GM19035 (cell line): ENCODE data around the gene CAPN5.

Source experiments
- ATAC-seq: cut with Tn5 transposase; IDR thresholded peaks from one replicate; pipeline ENCODE4 v1.9.1; 2021; ENCODE audit not compliant: unreplicated experiment

The CAPN5 gene

DNA sequence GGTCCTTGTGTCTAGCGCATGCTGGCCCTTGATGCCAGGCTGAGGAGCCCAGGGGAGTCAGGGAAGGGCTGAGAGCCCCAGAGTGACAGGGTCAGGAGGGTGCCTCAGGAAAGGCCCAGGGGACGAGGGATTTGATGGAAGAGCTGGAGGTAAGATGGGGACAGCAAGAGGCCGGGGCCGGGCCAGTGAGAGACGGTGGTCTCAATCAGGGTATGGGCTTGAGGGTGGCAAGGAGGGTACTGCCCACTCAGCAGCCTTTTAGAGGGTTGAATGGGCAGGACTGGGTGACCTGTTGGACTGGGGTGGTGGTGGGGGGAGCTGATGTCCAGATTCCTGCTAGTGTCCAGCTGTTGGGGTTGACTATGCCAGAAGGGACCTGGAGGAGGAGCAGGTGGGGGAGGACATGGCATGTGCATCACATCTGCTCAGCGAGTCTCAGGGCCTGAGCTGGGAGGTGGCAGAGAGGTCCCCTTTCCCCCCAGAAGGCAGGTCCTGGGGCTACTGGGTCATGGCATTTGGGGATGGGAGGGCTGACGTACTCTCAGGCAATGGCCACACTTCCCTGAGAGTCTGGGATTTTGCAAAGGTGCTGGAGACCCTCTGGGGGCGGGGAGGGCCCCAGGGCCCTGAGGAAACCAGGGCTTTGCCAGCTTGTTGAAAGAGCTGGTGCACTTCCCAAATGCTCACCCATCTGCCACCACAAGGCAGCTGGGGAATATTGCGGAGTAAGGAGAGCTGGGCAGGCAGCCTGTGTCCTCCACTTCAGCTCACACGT, 79.7 kb downstream of the CAPN5 start:
- ATAC-seq, result no peak

- ATAC-seq, result no peak
Measured at GRCh38 chr11:77147036-77147315, 80.2 kb downstream of the CAPN5 start.

GRCh38 chr11:77147668-77148321, 81.0 kb downstream of the CAPN5 start:
- ATAC-seq, result no peak

GRCh38 chr11:77148963-77149715, 82.4 kb downstream of the CAPN5 start:
- ATAC-seq, result no peak

DNA sequence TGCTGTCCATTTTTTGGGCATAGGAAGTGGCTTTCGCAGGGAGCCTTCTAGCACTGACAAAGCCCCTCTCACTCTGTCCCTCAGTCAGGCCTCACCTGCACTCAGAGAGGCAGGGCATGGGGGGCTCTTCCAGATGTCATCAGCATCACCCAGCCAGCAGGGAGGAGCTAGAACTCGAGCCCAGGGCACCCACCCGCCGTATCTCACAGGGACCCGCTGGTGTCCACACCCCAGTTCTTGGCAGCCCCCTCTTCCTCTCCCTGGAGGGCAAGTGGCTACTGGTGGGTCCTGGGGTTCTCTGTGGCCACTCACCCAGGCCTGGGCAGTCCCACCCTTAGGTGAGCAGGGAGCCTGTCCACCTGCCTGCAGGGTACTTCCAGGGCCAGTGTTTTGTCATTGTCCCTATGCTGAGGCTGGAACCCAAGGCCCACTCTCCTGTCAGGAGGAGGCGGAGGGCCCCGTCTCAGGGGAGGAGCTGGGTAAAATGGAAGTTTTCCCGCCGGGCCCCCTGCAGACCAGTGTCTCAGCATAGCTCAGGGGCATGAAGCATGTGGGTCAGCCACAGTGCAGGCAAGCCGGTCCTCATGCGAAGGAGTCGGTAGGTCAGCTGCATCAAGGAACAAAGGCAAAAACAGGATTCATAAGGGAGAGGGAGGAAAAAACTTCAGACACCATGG, 83.1 kb downstream of the CAPN5 start:
- ATAC-seq, result no peak

DNA sequence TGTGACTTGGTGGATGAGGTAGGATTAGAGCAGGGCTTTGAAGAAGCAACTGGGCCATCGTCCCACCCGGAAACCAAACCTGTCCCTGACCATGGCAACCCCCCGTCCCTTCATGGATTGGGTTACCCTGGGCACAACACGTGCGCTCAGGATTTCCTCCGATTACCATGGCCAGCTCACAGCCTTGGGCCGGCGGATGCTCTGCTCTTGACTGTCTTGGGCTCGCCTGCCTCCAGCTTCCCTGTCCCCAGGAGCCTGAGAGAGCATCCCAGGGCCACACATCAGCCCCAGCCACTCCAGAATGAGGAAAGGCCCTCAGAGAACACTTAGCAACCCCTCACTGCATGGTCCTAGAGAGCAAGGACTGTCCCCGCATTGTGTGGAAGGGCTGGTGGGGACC, 84.1 kb downstream of the CAPN5 start:
- no peak for ATAC-seq

- ATAC-seq, result no peak
Measured at GRCh38 chr11:77151804-77152509, 85.2 kb downstream of the CAPN5 start.

GRCh38 chr11:77152846-77153245, 86.1 kb downstream of the CAPN5 start:
- ATAC-seq, result no peak

GRCh38 chr11:77153276-77154185, 86.8 kb downstream of the CAPN5 start:
- no peak for ATAC-seq

DNA sequence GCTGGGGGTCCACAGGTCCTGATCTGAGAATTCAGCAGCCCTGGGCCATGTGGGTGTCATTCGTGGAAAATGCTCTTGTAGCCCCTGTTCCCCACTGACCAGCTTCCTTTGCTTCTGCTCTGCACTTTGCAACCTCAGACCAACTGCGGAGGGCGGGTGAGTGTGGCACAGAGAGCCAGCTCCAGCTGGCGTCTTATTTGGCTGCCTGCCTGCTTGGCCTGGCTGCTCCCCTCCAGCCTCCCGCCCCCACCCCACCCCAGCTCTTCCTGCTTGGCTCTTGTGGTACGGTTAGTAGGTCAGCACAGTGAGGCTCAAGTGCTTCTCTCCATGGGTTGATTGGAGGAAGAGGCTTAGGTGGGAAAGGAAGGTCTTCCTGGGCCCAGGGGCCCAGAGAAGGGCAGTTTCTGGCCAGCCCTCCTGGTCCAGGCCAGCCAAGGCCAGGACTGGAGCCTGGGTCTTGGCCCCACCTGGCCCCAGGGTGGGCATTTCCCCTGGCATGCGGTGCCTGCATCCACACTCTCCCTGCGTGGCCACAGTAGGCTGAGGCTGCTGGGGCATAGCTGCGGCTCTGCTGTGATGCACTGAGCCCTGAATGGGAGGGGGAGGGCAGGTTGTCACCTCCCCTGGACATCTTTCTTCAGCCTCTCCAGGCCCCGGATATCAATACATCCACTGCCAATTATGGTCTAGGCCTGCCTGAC, 87.8 kb downstream of the CAPN5 start:
- ATAC-seq, result no peak

GRCh38 chr11:77155082-77155475, 88.3 kb downstream of the CAPN5 start:
- no peak for ATAC-seq

- no peak for ATAC-seq
Measured at GRCh38 chr11:77155556-77156130, 88.9 kb downstream of the CAPN5 start.

DNA sequence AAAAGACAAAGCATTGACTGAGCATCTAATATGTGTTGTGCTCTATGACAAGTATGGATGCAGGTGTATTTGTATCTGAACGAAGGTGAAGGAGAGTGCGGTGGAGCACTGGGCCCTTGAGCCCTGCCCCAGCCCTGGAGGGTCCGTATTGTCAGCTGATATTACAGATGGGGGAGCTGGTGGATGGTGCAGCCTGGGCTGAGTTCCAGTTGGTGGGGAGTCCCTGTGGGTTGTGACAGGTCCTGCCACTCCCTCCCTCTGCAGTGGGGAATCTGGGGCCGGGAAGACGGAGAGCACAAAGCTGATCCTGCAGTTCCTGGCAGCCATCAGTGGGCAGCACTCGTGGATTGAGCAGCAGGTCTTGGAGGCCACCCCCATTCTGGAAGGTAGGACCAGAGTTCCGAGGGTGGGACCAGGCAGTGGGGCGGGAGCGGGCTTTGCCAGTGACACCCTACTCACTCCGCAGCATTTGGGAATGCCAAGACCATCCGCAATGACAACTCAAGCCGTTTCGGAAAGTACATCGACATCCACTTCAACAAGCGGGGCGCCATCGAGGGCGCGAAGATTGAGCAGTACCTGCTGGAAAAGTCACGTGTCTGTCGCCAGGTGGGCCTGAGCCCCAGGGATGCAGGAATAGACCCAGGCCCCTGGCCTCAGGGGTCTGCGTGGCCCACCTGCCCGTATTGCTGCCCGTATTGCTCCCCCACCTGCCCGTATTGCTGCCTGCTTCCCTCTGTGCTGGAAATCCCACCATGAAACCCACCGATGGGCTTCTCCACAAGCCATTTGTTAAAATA, 89.8 kb downstream of the CAPN5 start:
- ATAC-seq, result no peak

DNA sequence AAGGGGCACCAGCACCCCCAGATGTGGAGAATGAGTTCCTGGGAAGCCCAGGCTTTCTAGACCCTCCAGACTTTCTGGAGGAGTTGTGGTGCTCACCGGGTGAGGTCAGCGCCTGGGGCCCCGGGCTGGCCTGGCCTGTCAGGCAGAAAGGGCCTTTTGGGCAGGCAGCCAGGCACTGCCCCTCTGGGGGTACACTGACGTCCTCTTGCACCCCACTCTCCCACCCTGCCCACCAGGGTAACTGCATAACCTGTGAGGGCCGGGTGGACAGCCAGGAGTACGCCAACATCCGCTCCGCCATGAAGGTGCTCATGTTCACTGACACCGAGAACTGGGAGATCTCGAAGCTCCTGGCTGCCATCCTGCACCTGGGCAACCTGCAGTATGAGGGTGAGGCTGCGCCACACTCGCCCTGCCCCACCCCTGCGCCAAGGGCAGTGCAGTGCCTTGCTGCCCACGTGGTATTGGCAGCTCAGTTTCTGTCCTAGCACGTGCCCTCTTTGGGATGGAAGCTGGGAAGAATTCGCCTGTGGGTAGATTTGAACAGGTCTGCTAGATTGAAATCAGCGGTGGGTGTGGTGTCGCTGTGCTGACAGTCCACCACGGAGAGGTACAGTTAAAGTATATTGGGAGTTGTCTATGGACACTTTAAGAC, 91.4 kb downstream of the CAPN5 start:
- no peak for ATAC-seq

- no peak for ATAC-seq
Measured at GRCh38 chr11:77159219-77159936, 92.6 kb downstream of the CAPN5 start.

DNA sequence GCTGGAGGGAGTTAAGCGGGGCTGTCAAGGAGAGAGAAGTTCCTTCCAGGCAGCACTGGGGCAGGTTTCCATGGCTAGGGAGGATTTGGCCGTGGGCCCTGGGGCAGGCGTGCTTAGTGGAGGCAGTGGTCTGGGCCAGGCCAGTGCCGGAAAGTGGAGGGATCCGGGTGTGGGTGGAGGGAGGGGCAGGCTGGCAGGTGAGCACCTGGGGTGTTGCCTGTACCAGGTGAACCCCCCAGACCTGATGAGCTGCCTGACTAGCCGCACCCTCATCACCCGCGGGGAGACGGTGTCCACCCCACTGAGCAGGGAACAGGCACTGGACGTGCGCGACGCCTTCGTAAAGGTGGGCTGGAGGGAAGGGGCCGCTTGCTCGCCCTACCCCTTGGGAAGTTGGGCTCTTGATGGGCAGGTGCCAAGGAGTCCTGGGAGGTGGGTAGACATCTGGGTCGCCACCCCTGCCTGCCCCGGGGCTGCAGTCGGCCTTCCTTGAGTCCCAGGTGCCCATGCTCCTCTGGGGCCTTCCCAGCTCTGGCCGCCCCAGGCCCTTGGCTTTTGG, 93.2 kb downstream of the CAPN5 start:
- ATAC-seq, result no peak

DNA sequence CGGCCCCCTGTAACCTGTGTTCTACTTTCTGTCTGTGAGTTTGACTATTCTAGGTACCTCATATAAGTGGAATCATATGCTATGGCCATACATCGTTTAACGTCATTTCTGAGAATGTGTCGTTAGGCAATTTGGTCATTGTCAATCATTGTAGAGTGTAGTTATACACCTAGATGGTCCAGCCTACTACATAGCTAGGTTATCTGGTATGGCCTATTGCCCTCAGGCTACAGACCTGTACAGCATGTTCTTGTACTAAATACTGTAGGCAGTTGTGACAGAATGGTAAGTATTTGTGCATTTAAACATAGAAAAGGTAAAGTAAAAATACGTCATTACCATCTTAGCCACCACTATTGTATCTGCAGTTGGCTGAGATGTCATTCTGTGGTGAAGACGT, 96.5 kb downstream of the CAPN5 start:
- no peak for ATAC-seq
